MM.1S (cell line): ENCODE results near the gene KIAA1191.

ENCODE experiments used
- DNase-seq: peaks from one replicate; pipeline ENCODE4 v3.0.0-alpha.2; 2015
- H2AFZ ChIP-seq: fragments of 300-600 bp; sonication (generic); 2 replicates; pipeline ENCODE4 v1.6.0; 2016; ENCODE audit warnings: antibody characterized with exemption, low read length
- H3F3A ChIP-seq: fragments of 300-600 bp; sonication (generic); 2 replicates; pipeline ENCODE4 v1.6.1; 2016; ENCODE audit warnings: mild to moderate bottlenecking, antibody characterized with exemption, low read length, moderate library complexity, mixed read lengths; ENCODE audit not compliant: insufficient read depth
- H3K27ac ChIP-seq: fragments of 300-600 bp; sonication (generic); 2 replicates; pipeline ENCODE4 v1.5.1; 2016; ENCODE audit warnings: mild to moderate bottlenecking, low read length
- H3K27me3 ChIP-seq: fragments of 300-600 bp; sonication (generic); replicated peaks from 2 replicates; pipeline ENCODE4 v1.6.0; 2016; ENCODE audit warnings: low read length; ENCODE audit not compliant: insufficient read depth
- H3K36me3 ChIP-seq: fragments of 300-600 bp; sonication (generic); replicated peaks from 2 replicates; pipeline ENCODE4 v1.6.1; 2016; ENCODE audit warnings: mild to moderate bottlenecking, low read length, mixed read lengths; ENCODE audit not compliant: insufficient read depth
- H3K4me1 ChIP-seq: fragments of 300-600 bp; sonication (generic); 2 replicates; pipeline ENCODE4 v1.6.1; 2016; ENCODE audit warnings: low read length, mixed read lengths
- H3K4me2 ChIP-seq: fragments of 300-600 bp; sonication (generic); 2 replicates; pipeline ENCODE4 v1.6.0; 2016; ENCODE audit warnings: low read depth, low read length
- H3K4me3 ChIP-seq: fragments of 300-600 bp; sonication (generic); 2 replicates; pipeline ENCODE4 v1.5.1; 2016; ENCODE audit warnings: low read length, mixed read lengths
- H3K79me2 ChIP-seq: fragments of 300-600 bp; sonication (generic); 2 replicates; pipeline ENCODE4 v1.6.1; 2016; ENCODE audit warnings: mixed run types, low read length, mixed read lengths
- H3K9ac ChIP-seq: fragments of 300-600 bp; sonication (generic); 2 replicates; pipeline ENCODE4 v1.6.1; 2016; ENCODE audit warnings: low read length, mixed read lengths
- H3K9me2 ChIP-seq: fragments of 300-600 bp; sonication (generic); replicated peaks from 2 replicates; pipeline ENCODE4 v1.6.1; 2016; ENCODE audit warnings: mild to moderate bottlenecking, low read length, mixed read lengths; ENCODE audit not compliant: insufficient read depth
- H3K9me3 ChIP-seq: fragments of 300-600 bp; sonication (generic); replicated peaks from 2 replicates; pipeline ENCODE4 v1.6.1; 2016; ENCODE audit warnings: mild to moderate bottlenecking, low read length, mixed read lengths; ENCODE audit not compliant: insufficient read depth
- H4K20me1 ChIP-seq: fragments of 300-600 bp; sonication (generic); 2 replicates; pipeline ENCODE4 v1.6.1; 2016; ENCODE audit warnings: mild to moderate bottlenecking, low read length, moderate library complexity, mixed read lengths; ENCODE audit not compliant: insufficient read depth
- EZH2 ChIP-seq: fragments of 300-600 bp; sonication (generic); optimal IDR thresholded peaks from 2 replicates; pipeline ENCODE3; 2017; ENCODE audit warnings: low read depth, mild to moderate bottlenecking, antibody characterized with exemption, low read length, mixed read lengths
- EZH2phosphoT487 ChIP-seq: fragments of 300-600 bp; sonication (generic); IDR thresholded peaks from 2 replicates; pipeline ENCODE4 v1.6.1; 2018; ENCODE audit warnings: antibody characterized with exemption, low read length
- TF ChIP-seq, protein P1 (sequence below): fragments of 300-600 bp; sonication (generic); IDR thresholded peaks from 2 replicates; pipeline ENCODE4 v1.5.1; 2016; ENCODE audit warnings: antibody characterized with exemption, low read length, mixed read lengths

KIAA1191 gene

DNA sequence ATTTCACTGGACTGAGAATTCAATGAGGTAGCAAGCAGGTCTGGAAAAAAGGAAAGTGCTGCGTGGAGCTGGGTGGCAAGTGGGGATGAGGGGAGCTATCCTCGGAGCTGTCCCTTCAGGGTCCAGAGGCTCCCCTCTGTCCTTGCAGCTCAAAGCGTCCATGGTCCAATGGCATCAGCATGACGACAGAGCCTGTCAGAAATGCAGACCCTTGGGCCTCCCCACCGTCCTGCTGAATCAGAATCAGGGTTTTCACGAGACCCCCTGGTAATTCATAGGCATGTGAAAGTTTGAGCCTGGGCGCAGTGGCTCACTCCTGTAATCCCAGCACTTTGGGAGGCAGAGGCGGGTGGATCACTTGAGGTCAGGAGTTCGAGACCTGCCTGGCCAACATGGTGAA, 32.5 kb upstream of the KIAA1191 start:
- Histone ChIP-seq H3K4me3 (no peak overlapping the region), H2AFZ (no peak overlapping the region), H3K9me3 (no peaks in the 10 kb centered on the region)

DNA sequence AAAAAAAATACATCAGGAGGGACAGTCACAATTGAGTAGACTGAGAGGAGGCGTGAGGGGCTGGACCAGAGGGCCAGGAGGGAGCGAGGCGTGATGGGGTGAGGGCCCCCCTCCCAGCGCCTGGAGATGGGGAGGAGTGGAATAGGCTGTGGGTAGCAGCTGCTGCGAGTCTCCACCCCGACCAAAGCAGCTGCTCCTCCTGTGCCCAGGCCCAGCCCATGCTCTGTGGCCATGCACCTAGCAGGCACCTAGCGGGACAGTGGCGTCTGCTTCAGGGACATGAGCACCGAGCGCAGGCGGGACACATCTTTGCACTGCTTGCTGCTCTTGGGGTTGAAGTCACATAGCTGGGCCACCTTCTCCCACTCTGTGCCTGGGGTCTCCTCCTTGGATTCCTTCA, 31.0 kb upstream of the KIAA1191 start:
- Histone ChIP-seq H3K27me3 (no peaks in the 10 kb centered on the region), H4K20me1 (no peaks in the 10 kb centered on the region), H3K9me3 (no peaks in the 10 kb centered on the region), H3K79me2 (peaks cover 33% of the 10 kb centered on the region), H3K36me3 (no peaks in the 10 kb centered on the region), H3K4me3 (no peak overlapping the region), H3K27ac (no peak overlapping the region), H3K9me2 (no peaks in the 10 kb centered on the region), H2AFZ (no peak overlapping the region), H3K9ac (no peak overlapping the region), H3F3A (peaks cover 7% of the 10 kb centered on the region; the same call in 1 of the 2 replicates), H3K4me2 (no peak overlapping the region), H3K4me1 (0 out of 2 replicates have a peak, but pooled peaks cover 8% of the 10 kb centered on the region)
- no peak for DNase-seq
- TF ChIP-seq EZH2phosphoT487 (no peak), EZH2 (no peak)
- TF ChIP-seq, protein P1, sequence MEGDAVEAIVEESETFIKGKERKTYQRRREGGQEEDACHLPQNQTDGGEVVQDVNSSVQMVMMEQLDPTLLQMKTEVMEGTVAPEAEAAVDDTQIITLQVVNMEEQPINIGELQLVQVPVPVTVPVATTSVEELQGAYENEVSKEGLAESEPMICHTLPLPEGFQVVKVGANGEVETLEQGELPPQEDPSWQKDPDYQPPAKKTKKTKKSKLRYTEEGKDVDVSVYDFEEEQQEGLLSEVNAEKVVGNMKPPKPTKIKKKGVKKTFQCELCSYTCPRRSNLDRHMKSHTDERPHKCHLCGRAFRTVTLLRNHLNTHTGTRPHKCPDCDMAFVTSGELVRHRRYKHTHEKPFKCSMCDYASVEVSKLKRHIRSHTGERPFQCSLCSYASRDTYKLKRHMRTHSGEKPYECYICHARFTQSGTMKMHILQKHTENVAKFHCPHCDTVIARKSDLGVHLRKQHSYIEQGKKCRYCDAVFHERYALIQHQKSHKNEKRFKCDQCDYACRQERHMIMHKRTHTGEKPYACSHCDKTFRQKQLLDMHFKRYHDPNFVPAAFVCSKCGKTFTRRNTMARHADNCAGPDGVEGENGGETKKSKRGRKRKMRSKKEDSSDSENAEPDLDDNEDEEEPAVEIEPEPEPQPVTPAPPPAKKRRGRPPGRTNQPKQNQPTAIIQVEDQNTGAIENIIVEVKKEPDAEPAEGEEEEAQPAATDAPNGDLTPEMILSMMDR, result no peak

More for the DNA sequence above, 32.5 kb upstream of the KIAA1191 start:
- H3K36me3 ChIP-seq, result no peaks in the 10 kb centered on the region
- no peaks in the 10 kb centered on the region for H4K20me1 ChIP-seq
- H3K27ac ChIP-seq, result no peak overlapping the region
- H3K4me2 ChIP-seq, result no peak overlapping the region
- H3K9ac ChIP-seq, result no peak overlapping the region
- no peak for TF ChIP-seq EZH2phosphoT487
- TF ChIP-seq, protein P1, result no peak
- no peak for TF ChIP-seq EZH2
- H3K79me2 ChIP-seq, result peaks cover 24% of the 10 kb centered on the region
- no peaks in the 10 kb centered on the region for H3K9me2 ChIP-seq
- H3K27me3 ChIP-seq, result no peaks in the 10 kb centered on the region
- 0 out of 2 replicates have a peak, but pooled peaks cover 8% of the 10 kb centered on the region for H3K4me1 ChIP-seq
- DNase-seq, result no peak
- peaks cover 6% of the 10 kb centered on the region; the same call in 1 of the 2 replicates for H3F3A ChIP-seq

DNA sequence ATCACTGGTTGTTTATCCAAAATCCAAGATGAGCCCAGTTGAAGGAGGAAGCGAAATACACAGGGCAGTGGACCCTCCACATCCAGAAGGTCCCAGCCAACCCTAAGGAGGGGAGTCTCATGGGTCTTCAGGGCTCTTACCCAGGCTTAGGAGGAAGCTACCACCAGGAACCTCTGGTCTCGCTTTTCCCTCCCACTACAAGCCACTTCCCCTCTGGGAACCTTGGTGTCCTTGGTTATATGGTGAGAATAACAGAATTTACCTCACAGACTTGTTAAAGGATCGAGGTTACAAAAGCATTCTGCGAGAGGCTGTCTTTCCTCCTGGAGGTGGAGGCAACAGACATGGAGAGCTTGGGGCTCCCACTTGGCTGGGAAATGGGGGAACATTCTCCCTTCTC, 30.4 kb upstream of the KIAA1191 start:
- Histone ChIP-seq H3K9me2 (no peaks in the 10 kb centered on the region), H4K20me1 (no peaks in the 10 kb centered on the region), H2AFZ (no peak overlapping the region), H3K79me2 (peaks cover 39% of the 10 kb centered on the region), H3K36me3 (no peaks in the 10 kb centered on the region), H3K9me3 (no peaks in the 10 kb centered on the region), H3K4me2 (no peak overlapping the region), H3K4me3 (no peak overlapping the region), H3K27ac (no peak overlapping the region), H3K27me3 (no peaks in the 10 kb centered on the region), H3K9ac (no peak overlapping the region), H3F3A (peaks cover 7% of the 10 kb centered on the region; the same call in 1 of the 2 replicates), H3K4me1 (peaks cover 13% of the 10 kb centered on the region; the same call in 1 of the 2 replicates)
- no peak for DNase-seq
- TF ChIP-seq EZH2, result no peak
- TF ChIP-seq EZH2phosphoT487, result no peak
- TF ChIP-seq, protein P1, result no peak
